HG02852 (cell line): ENCODE measurements around the gene RPL41.

ENCODE experiments used
- ATAC-seq: cut with Tn5 transposase; IDR thresholded peaks from one replicate; pipeline ENCODE4 v1.9.1; 2021; ENCODE audit warnings: mild to moderate bottlenecking, moderate library complexity; ENCODE audit not compliant: unreplicated experiment

Gene RPL41

GRCh38 chr12:56127485-56127887, 11.1 kb downstream of the RPL41 start:
- no peak for ATAC-seq

GRCh38 chr12:56127888-56128669, 11.6 kb downstream of the RPL41 start, which contains the start of gene ESYT1:
Gene ESYT1, plus strand, starts transcription at chr12:56128267. Its CDS starts 53 bp downstream, at chr12:56128320.
- peak; percentile 89 for ATAC-seq

DNA sequence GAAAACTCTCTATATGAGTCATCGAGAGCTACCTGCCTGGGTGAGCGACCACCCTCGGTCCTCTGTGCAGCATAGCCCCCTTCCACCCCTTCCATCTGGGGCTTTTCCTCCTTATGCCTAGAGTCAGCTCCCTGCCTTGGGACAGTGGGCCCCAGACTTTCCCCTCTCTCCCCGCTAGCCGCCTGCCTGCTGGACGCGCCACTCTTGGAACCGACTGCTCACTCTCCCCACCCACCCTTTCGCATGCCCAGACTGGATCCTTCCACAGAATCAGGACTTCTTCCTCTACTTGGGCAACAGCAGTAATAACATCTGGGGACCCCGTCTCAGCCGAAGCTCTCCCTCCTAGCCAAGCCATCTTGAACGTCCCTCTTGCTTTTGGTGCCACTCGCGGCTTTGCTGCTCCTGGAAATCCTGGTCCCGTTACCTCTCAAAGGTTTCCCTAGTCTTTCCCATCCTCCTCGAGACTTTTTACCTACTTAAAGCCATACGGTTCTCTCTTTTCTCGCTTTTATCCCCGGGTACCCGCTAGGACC, 12.3 kb downstream of the RPL41 start:
- no peak for ATAC-seq

DNA sequence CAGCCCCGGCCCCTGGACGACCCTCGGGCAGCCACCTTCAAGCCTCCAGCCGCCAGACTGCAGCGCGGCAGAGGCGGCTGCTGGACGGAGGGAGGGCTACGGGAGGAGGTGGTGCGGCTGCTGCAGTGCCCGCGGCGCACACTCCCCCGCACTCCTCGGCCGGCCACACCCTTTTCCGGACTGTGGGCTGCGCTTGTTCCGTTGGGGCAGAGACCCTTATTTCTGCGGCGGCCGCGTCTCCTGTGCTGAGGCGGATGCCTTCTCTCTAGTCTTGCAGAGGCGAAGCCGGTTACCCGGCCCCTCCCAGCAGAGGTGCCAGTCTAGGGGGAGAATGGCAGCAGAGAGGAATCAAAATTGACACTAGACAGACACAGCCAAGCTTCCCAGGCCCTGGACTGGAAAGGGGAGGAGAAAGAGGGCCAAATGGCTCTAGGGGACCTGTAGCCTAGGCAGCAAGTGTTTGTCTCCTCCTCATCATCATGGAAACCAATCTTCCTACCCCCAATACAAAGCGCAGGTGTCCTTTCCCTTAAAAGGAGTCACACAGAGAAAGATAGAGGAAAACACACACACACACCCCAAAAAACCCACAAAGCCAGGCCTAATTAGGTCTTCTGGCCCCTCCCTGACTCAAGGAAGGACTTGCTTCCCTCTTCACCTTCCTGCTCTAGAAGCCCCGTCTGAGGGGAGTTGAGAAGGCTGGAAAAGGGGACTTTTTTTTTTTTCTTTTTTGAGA, 12.9 kb downstream of the RPL41 start:
- peak; percentile 26 for ATAC-seq

- ATAC-seq, result no peak
Observed at GRCh38 chr12:56129942-56130495, 13.6 kb downstream of the RPL41 start.

DNA sequence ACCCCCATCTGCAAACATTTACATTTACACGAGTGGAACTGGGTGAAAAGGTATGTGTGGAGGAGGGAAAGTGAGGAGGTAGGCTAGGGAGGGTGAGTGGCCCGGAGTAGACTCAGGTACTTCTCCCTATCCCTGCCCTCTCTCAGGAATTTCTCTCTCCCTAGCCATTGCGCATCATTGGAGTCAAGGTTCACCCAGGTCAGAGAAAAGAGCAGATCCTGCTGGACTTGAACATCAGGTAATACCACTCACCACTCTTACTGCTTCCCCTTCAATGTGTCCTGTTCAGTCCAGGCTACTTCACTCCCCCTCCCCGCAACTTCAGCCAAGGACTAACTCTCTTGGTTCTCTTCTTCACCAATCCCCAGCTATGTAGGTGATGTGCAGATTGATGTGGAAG, 14.4 kb downstream of the RPL41 start:
- no peak for ATAC-seq

- no peak for ATAC-seq
Observed at GRCh38 chr12:56134897-56135296, 18.5 kb downstream of the RPL41 start.

- ATAC-seq, result no peak
Observed at GRCh38 chr12:56137853-56138571, 21.6 kb downstream of the RPL41 start.

DNA sequence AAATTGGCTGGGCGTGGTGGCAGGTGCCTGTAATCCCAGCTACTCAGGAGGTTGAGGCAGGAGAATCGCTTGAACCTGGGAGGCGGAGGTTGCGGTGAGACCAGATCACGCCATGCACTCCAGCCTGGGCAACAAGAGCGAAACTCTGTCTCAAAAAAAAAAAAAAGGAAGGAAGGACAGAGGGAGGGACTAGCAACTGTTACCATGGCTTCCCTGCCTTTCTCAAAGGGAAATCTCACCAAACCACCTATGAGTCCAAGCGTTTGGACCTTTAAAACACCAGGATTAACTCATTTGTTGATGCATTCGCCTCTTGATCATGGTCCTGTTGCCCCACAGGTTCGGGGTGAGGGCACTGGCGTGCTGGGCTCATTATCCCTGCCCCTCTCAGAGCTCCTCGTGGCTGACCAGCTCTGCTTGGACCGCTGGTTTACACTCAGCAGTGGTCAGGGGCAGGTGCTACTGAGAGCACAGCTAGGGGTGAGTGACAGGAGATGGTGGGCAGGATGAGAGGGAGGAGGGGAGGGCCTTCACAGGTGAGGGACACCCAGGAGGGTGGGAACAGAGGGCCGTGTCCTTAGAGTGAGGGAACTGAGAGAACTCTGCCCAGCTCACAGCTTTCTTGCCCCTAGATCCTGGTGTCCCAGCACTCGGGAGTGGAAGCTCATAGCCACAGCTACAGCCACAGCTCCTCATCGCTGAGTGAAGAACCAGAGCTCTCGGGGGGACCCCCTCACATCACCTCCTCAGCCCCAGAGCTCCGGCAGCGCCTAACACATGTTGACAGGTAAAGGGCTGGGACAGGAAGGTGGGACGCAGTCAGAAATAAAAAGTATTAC, 25.7 kb downstream of the RPL41 start:
- ATAC-seq, result no peak

DNA sequence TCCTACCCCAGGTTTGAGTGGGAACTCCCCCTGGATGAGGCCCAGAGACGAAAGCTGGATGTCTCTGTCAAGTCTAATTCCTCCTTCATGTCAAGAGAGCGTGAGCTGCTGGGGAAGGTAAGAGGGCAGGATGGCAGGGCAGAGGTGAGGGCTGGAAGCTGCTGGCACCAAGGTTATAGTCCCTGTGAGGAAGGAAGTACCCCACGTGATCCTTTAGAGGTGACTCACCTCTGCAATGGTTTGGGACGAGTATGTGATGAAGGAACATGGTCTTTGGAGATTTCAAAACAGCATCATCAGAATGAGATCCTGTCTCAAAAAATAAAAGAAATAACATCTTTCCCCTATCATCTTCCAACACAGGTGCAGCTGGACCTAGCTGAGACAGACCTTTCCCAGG, 26.8 kb downstream of the RPL41 start:
- ATAC-seq, result no peak

- no peak for ATAC-seq
Observed at GRCh38 chr12:56143870-56144269, 27.4 kb downstream of the RPL41 start.

DNA sequence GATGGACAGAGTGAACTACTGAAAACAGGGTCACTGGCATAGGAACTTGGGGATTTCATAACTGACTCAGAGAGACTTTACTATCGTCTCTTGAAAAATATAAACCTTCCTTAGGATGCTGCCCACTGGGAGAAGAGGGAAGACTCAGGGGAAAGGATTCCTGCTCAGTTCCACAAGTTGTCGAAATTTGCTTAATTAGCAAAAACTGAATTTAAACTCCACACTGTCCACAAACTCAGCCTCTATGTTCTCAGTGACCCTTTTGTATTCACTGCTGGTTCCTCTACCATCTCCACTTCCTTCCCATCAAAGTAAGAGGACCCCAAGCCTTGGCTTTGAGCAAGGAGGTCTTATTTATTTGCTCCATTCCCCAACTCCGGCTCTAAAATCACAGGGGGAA, 28.8 kb downstream of the RPL41 start:
- ATAC-seq, result no peak

DNA sequence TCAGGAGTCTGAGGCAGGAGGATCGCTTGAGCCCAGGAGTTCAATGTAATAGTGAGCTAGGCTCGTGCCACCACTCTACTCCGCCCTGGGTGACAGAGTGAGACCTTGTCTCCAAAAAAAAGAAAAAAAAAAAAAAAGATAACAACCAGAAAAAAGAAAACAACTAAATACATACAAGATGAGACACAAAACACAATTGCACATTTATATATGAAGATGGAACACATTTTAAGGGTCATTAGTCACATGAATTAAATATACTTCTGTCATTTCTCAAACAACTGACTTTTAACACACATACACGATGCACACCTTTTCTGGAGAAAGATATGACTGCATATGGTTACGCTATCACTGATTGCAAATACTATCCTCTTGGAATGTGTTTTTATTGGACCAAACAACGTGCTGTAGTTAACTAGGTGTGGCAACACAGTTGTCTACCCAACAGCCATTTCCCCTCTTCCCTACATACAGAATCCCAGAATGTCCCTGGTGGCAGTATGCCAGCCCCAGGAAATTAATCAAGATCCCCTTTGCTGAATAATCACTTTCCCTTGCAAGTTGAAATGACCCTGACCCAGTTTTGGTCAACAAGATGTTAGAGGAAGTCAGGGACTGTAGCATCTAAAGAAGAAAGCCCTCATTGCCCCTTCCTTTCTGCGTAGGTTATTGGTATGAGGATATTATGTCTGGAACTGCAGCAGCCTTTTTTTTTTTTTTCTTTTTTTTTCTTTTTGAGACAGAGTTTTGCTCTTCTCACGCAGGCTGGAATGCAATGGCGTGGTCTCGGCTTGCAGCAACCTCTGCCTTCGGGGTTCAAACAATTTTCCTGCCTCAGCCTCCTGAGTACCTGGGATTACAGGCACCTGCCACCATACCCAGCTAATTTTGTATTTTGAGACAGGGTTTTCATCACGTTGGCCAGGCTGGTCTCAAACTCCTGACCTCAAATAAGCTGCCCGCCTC, 30.3 kb downstream of the RPL41 start:
- no peak for ATAC-seq

GRCh38 chr12:56150563-56150962, 34.1 kb downstream of the RPL41 start:
- no peak for ATAC-seq

DNA sequence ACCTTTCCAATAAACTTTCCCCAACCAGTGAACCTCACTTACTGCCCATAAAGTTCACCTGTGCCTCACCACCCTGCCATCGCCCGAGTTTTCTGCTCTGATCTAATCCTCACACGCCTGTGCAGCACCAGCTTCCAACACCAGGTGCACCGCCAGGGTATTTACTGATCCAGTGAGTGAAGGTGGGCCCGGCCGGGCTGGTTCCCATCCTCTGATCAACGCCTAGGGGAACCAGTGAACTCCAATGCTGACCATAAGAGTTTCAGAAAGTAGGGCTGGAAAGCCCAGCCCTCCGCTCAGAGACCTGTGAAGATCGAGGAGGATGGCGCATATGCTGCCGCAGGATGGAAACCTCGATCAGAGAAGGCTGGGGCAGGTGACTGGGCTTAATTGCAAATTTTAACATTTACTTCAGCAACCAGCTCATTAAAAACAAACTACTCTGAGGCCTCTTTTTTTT, 35.3 kb downstream of the RPL41 start:
- peak; percentile 37 for ATAC-seq

- ATAC-seq, result peak; percentile 91
Observed at GRCh38 chr12:56152132-56152755, 35.8 kb downstream of the RPL41 start, which contains the start of gene MYL6B. Gene MYL6B, plus strand, starts transcription at chr12:56152587. Its CDS starts 1,332 bp downstream, at chr12:56153919.

DNA sequence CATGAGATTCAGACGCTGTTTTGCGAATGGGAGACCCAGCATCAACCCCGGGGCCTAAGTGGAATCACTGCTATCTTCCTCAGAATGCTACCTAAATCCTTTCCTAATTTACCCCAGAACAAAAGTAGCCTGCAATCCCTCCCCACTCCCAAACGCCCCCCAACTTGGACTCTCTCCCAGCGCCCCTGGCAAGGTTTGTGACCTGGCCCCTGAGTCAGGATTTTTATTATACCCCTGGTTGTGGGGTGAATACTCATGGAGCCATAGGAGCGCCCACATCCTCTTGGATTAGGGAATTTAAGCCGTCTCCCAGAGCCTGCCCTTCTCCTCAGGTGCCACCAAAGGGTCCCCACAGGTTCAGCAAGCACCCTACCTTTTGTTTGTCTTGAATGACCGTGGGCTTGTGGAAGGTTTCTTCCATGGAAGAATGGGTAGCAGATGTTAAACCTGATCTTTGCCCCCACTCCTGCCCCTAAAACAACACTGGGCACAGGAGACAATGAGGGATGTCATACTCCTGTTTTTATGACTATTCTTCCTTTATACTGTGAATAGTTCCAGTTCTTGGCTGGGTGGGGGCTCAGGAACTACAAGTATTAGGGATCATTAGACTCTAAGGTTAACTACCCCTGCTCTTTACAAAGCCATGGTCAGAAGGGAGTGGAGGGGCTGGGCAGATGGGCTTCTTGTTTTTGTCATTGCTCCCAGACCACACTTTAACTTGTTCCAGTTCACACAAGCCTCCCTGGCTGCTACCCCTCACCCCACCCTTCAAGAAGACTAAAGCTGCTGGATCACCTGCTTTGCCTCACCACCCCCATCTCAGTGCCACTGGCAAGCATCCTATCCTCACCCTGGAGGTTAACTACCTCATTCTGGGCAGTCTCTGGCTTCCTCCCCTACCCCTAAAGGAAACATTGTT, 36.6 kb downstream of the RPL41 start:
- ATAC-seq, result no peak
